MCF 10A (cell line): ENCODE measurements around the gene HNRNPH1. TPM values are rescaled to one million over a fixed set of nuclear protein-coding genes. Genes with fewer than 3 reads are reported as not detected.
A peak's percentile ranks its signal among the peaks of the same experiment; 100 is the strongest.

ENCODE experiments used
- BruUV-seq: library from RNA; stranded (reverse); fragments of 400-500 nt; replicated peaks from 2 replicates; lab custom pipeline; 2021; lab: Mats Ljungman, UMichigan
- CTCF ChIA-PET: fragments of 300-600 bp; sonication (Branson Sonifier 250); formaldehyde crosslinking; extraction: SDS; loops from one replicate; lab custom pipeline; 2021; ENCODE audit warnings: antibody characterized with exemption, inconsistent platforms; lab: Yijun Ruan, JAX
- POLR2A ChIA-PET: fragments of 300-600, 350-650 bp; sonication (Branson Sonifier 250); formaldehyde crosslinking; extraction: SDS; loops from one replicate; lab custom pipeline; 2020; ENCODE audit warnings: antibody characterized with exemption, inconsistent platforms; lab: Yijun Ruan, JAX
- DNase-seq: peaks from one replicate; pipeline ENCODE4 v3.0.0-alpha.2; 2018; ENCODE audit not compliant: unreplicated experiment
- H3K27ac Mint-ChIP-seq: one replicate; pipeline ENCODE4 v1.8.0; 2022; ENCODE audit warnings: mild to moderate bottlenecking, low read depth, mixed read lengths; ENCODE audit not compliant: unreplicated experiment
- H3K27me3 Mint-ChIP-seq: one replicate; pipeline ENCODE4 v1.8.0; 2022; ENCODE audit warnings: mixed read lengths; ENCODE audit not compliant: insufficient read depth, unreplicated experiment
- H3K36me3 Mint-ChIP-seq: one replicate; pipeline ENCODE4 v1.8.0; 2022; ENCODE audit warnings: mild to moderate bottlenecking, moderate library complexity, mixed read lengths; ENCODE audit not compliant: insufficient read depth, unreplicated experiment
- H3K4me1 Mint-ChIP-seq: one replicate; pipeline ENCODE4 v1.8.0; 2022; ENCODE audit warnings: mixed read lengths; ENCODE audit not compliant: insufficient read depth, unreplicated experiment
- H3K4me3 Mint-ChIP-seq: one replicate; pipeline ENCODE4 v1.8.0; 2022; ENCODE audit warnings: mild to moderate bottlenecking, moderate library complexity, mixed read lengths; ENCODE audit not compliant: unreplicated experiment
- H3K9me3 Mint-ChIP-seq: one replicate; pipeline ENCODE4 v1.8.0; 2022; ENCODE audit warnings: mixed read lengths; ENCODE audit not compliant: unreplicated experiment
- intact Hi-C: fragments of 100-400 bp; cut with micrococcal nuclease; formaldehyde crosslinking; loops from 2 replicates; pipeline ENCODE4 v1.14.1; 2022
- total RNA-seq: library from RNA; stranded (reverse); gene quantifications from 2 replicates; pipeline ENCODE4 v1.2.3, GENCODE V29; 2022
- TF ChIP-seq, protein P1 (sequence below): fragments of 200-600 bp; IDR thresholded peaks from one replicate; pipeline ENCODE4 v1.8.0; 2022; ENCODE audit warnings: antibody characterized with exemption, mild to moderate bottlenecking; ENCODE audit not compliant: unreplicated experiment

HNRNPH1 gene
- total RNA-seq, 1 experiment from 2014 or later, result 907 TPM

DNA sequence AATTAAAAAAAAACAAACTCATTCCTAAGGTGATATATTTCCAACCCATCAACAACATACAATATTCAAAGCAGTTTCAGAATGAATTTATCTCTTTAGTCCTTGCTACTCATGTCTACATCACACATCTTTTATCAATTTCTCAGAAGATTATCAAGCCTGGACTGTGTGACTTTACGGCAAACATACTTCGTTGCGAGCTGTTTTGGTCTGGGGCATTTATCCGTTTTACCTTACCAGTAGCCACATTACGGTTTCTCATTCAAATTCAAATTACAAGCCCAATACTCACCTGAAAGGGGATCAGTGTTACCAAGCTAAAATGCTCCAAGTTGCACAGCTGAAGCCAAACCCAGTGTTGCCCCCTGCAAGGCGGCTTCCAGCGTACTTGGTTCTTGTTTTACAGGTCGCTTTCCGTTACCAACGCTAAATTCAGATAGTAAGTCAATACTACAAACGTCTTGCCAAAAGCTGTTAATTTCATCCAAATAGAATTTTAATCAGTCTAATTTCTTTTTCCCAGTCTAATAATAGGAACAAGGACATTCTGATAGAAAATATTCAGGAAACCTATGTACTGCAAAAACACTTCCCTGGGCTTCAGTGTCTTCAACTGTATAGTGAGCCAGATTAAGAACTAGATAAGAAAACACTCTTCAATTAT lies 1.8 kb downstream of the HNRNPH1 start:
- TF ChIP-seq, protein P1, sequence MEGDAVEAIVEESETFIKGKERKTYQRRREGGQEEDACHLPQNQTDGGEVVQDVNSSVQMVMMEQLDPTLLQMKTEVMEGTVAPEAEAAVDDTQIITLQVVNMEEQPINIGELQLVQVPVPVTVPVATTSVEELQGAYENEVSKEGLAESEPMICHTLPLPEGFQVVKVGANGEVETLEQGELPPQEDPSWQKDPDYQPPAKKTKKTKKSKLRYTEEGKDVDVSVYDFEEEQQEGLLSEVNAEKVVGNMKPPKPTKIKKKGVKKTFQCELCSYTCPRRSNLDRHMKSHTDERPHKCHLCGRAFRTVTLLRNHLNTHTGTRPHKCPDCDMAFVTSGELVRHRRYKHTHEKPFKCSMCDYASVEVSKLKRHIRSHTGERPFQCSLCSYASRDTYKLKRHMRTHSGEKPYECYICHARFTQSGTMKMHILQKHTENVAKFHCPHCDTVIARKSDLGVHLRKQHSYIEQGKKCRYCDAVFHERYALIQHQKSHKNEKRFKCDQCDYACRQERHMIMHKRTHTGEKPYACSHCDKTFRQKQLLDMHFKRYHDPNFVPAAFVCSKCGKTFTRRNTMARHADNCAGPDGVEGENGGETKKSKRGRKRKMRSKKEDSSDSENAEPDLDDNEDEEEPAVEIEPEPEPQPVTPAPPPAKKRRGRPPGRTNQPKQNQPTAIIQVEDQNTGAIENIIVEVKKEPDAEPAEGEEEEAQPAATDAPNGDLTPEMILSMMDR, result no peak
- Mint-ChIP-seq H3K27me3 (no peaks in the 10 kb centered on the region), H3K4me3 (peak overlapping the region; percentile 98), H3K9me3 (no peaks in the 10 kb centered on the region), H3K4me1 (peaks cover 56% of the 10 kb centered on the region), H3K36me3 (peaks cover 75% of the 10 kb centered on the region), H3K27ac (peak overlapping the region; percentile 99)
- no peak for DNase-seq
- TSS peak; percentile 28 for BruUV-seq
- ChIA-PET CTCF (interaction anchor here (0.6 to 1.8 kb wide), 5 partner anchors 9 to 174 kb away, joined by 3 to 8 read pairs (median 4); no protein-coding TSS in a partner anchor), POLR2A (interaction anchor here (0.5 to 7.4 kb wide), 18 partner anchors 11 to 1543 kb away, joined by 3 to 197 read pairs (median 6); partner anchors contain the start of genes CANX, MAML1 and RUFY1)
- intact Hi-C loops, result loop anchor here (1.0 to 10.0 kb wide), 3 partner anchors 62 to 453 kb away; partner anchors contain the start of gene RNF130

DNA sequence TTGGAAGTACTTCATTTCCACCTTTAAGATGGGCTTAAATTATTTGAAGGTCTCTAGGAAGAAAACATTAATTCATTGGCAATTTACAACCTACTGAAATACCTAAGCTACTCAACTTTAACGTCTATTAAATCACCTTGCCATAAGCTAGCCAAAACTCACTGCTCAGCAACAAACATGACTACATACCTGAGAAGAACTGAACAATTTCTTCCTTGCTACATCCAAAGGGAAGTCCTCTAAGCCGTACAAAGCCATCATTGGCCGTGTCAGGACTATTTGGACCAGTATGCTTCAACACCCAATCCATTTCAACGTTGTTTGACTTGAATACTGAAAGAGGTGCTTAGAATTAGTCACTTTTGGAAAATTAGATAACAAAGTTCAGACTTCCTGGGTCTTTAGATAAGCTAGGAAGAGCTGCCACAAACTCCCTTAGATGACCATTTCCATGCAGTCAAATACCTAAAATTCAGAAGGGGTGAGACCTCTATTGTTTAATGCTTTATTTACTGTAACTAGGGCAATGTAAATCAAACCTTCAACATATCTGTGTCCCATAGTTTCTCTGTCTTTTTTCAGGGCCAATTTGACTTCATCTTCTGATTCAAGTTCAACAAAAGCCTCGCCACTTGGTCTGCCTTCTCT lies 2.6 kb downstream of the HNRNPH1 start:
- Mint-ChIP-seq H3K36me3 (peaks cover 82% of the 10 kb centered on the region), H3K4me1 (peaks cover 64% of the 10 kb centered on the region), H3K4me3 (peak overlapping the region; percentile 98), H3K27me3 (no peaks in the 10 kb centered on the region), H3K9me3 (no peaks in the 10 kb centered on the region), H3K27ac (peak overlapping the region; percentile 99)
- DNase-seq, result no peak
- intact Hi-C loops, result loop anchor here (10.0 kb wide), 1 partner anchor 454 kb away; the partner anchor contains the start of gene RNF130
- ChIA-PET POLR2A (interaction anchor here (0.5 to 7.4 kb wide), 18 partner anchors 10 to 240 kb away, joined by 3 to 197 read pairs (median 6); partner anchors contain the start of genes CANX, MAML1, RUFY1 and SQSTM1), CTCF (interaction anchor here (0.7 to 1.8 kb wide), 7 partner anchors 10 to 1386 kb away, joined by 3 to 6 read pairs (median 4); no protein-coding TSS in a partner anchor)
- no TSS peak for BruUV-seq
- TF ChIP-seq, protein P1, result no peak

DNA sequence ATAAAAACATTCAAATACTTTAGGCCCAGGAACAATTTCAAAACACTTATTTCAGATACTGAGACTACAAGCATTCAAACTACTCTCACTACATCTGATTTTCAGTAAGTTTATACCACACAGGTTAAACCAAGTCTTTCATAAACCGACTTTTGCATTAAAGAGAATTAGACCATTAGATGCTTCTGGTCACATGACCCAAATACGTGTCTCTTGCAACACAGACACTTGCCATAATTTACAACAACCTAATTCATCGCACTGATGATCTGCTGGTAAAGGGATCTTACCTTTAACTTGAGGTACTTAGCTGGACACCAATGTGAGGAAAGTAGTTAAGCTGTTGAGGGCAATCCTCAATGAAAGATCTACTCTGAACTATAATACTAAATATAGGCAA lies 3.2 kb downstream of the HNRNPH1 start:
- BruUV-seq, result no TSS peak
- POLR2A ChIA-PET, result interaction anchor here (0.7 to 7.4 kb wide), 17 partner anchors 11 to 200 kb away, joined by 3 to 197 read pairs (median 7); partner anchors contain the start of genes CANX, MAML1, RUFY1 and SQSTM1
- Mint-ChIP-seq H3K4me1 (peaks cover 65% of the 10 kb centered on the region), H3K27ac (peak overlapping the region; percentile 99), H3K36me3 (peaks cover 87% of the 10 kb centered on the region), H3K4me3 (peak overlapping the region; percentile 98), H3K27me3 (no peaks in the 10 kb centered on the region), H3K9me3 (no peaks in the 10 kb centered on the region)
- intact Hi-C loops, result loop anchor here (10.0 kb wide), 1 partner anchor 455 kb away; the partner anchor contains the start of gene RNF130
- CTCF ChIA-PET, result interaction anchor here (0.6 to 1.8 kb wide), 7 partner anchors 9 to 1385 kb away, joined by 3 to 6 read pairs (median 4); no protein-coding TSS in a partner anchor
- no peak for DNase-seq
- TF ChIP-seq, protein P1, result no peak
